ENCODE measurements around the gene TUBB4A.

DNA sequence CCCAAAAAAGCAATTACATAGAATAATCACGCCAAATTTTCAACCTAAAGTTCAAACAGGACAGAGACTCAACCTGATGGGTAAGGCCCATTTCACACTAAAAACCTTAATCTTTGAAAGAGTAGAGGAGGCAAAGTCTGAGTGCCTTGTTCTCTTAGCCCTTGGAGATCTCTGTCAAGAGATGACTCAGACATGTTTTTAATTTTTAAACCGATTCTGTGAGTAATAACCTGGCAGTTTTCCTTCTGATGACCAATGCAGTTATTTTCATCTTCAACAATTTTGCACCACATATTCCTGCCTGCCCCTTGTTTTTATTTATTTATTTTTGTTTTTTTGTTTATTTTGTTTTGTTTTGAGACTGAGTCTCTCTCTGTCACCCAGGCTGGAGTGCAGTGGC lies 17.2 kb upstream of the TUBB4A start:
- TF ChIP-seq POLR2AphosphoS5 (IDR thresholded peaks at IDR 0.05; ENCODE audit: low read depth, low read length) (no peak), TAF1 (IDR thresholded peaks at IDR 0.05; ENCODE audit: low read depth, low read length) (no peak)

Data from GM12891 (cell line).